ENCODE results near the gene KIF2A. TPM values are rescaled to one million over a fixed set of nuclear protein-coding genes. Genes with fewer than 3 reads are reported as not detected.

The KIF2A gene
- total and polyA plus RNA-seq, 9 of the 15 experiments (the other 6 are each of a cell fraction or from before 2014, with no cell fraction given) = 42.6 to 126 (median 77.6) TPM

DNA sequence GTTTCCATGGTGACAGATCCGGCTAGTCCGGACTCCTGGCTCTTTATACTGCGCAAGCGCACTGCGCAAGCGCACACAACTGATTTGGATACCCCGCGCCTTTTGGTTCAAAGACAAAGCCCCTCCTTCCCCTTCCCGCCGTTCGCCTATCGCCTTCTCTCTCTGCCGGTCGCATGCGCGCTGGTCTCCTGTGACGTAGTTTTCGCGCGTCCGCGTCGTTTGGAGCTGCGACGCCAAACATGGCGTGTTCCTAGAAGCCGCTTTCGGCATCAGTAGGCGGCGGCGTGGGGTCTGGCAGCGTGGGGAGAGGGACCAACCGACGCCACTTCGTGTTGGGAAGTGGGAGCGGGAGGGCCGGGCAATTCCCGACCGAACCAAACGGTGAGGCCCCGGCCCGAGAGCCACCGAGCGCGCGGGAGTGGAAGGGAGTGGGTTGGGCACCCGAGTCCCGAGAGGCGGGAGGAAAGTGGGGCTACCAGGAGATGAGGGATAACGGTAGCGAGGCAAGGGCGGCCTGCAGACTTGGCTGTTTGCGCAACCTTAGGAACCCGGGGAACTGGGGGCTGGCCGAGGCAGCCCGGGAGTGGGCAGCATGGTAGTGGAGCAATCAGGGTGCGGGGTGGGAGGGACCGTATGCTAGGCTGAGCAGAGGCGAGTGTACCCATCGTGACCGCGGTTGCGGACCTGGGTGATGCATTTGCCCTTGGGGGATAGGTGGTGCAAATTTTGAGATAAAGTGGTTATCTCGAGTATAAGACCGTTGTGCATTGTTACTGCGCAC, 106.7 kb downstream of the KIF2A start, which contains the start of gene IPO11 (continued):
- TF ChIP-seq POU5F1 (IDR thresholded peaks at IDR 0.05; ENCODE audit: borderline replicate concordance, low read depth, low read length, partially characterized antibody) (peak; percentile 27), MTF1 (CRISPR knock-in tag; IDR thresholded peaks at IDR 0.05; ENCODE audit: borderline replicate concordance) (no peak), HMBOX1 (IDR thresholded peaks at IDR 0.05) (0 out of 2 replicates have a peak, but pooled peaks have one; percentile 5), HIVEP1 (CRISPR knock-in tag; IDR thresholded peaks at IDR 0.05) (no peak), HDAC3 (IDR thresholded peaks at IDR 0.05; ENCODE audit: borderline replicate concordance, partially characterized antibody) (no peak), U2AF1 (optimal IDR thresholded peaks at IDR 0.05; ENCODE audit: low read depth, low read length) (no peak), SLC30A9 (CRISPR knock-in tag; IDR thresholded peaks at IDR 0.05) (no peak), HBP1 (CRISPR knock-in tag; IDR thresholded peaks at IDR 0.05) (peak; percentile 80), TSC22D4 (tag; IDR thresholded peaks at IDR 0.05) (no peak), ETV5 (CRISPR knock-in tag; IDR thresholded peaks at IDR 0.05; ENCODE audit: low read depth) (no peak), BRF2 (IDR thresholded peaks at IDR 0.05; ENCODE audit: borderline replicate concordance, insufficient read depth, insufficient read length) (no peak), FOXA1 (IDR thresholded peaks at IDR 0.05; ENCODE audit: borderline replicate concordance) (no peak), KAT7 (CRISPR knock-in tag; IDR thresholded peaks at IDR 0.05; ENCODE audit: borderline replicate concordance) (no peak; the same call in 1 of the 2 replicates), POLR2A (conservative IDR thresholded peaks at IDR 0.05) (peak; percentile 96), ETV6 (IDR thresholded peaks at IDR 0.05; ENCODE audit: borderline replicate concordance in 1 of 2, low read depth in 2 of 2, low read length in 1 of 2) (no peak), ETV6 (CRISPR knock-in tag; IDR thresholded peaks at IDR 0.05; ENCODE audit: borderline replicate concordance) (0 out of 2 replicates have a peak, but pooled peaks have one; percentile 55), FOS (IDR thresholded peaks at IDR 0.05; ENCODE audit: extremely low read depth, insufficient read length) (peak; percentile 3), BMI1 (IDR thresholded peaks at IDR 0.05; ENCODE audit: low read length) (peak; percentile 73; the same call in 1 of the 2 replicates), ZNF766 (CRISPR knock-in tag; conservative IDR thresholded peaks at IDR 0.05) (peak; percentile 44; the same call in 1 of the 2 replicates), ZNF740 (CRISPR knock-in tag; IDR thresholded peaks at IDR 0.05) (no peak), ZNF740 (tag; IDR thresholded peaks at IDR 0.05) (no peak)
- TF ChIP-seq, protein P1, sequence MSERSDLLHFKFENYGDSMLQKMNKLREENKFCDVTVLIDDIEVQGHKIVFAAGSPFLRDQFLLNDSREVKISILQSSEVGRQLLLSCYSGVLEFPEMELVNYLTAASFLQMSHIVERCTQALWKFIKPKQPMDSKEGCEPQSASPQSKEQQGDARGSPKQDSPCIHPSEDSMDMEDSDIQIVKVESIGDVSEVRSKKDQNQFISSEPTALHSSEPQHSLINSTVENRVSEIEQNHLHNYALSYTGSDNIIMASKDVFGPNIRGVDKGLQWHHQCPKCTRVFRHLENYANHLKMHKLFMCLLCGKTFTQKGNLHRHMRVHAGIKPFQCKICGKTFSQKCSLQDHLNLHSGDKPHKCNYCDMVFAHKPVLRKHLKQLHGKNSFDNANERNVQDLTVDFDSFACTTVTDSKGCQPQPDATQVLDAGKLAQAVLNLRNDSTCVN (CRISPR knock-in tag; IDR thresholded peaks at IDR 0.05) = 0 out of 2 replicates have a peak, but pooled peaks have one; percentile 65
